ENCODE results near the gene AP3B1.

AP3B1 gene

GRCh38 chr5:78046006-78046405, 248.5 kb downstream of the AP3B1 start:
- no CpG with 5 or more reads among the region's 9 CpGs for WGBS (ENCODE audit: extremely low coverage, insufficient coverage, insufficient read length)
- Histone ChIP-seq H3K36me3 (ENCODE audit: control insufficient read depth in 1 of 2, insufficient read depth in 2 of 2, low read length in 2 of 2) (no peaks in the 10 kb centered on the region), H3K14ac (ENCODE audit: low read length) (no peak overlapping the region), H3K27me3 (ENCODE audit: insufficient read depth, low read length) (no peaks in the 10 kb centered on the region), H3K4me3 (ENCODE audit: low read depth, low read length) (peak overlapping the region; percentile 8), H3K79me2 (ENCODE audit: control insufficient read depth, insufficient read depth, low read length, poor library complexity) (no peaks in the 10 kb centered on the region), H4K12ac (ENCODE audit: low read depth, low read length) (no peak overlapping the region), H4K8ac (ENCODE audit: low read depth, low read length) (no peak overlapping the region), H3K9me3 (ENCODE audit: insufficient read depth, low read depth, low read length) (no peaks in the 10 kb centered on the region), H2BK5ac (ENCODE audit: low read depth, low read length, poor library complexity) (no peak overlapping the region), H3K4me1 (ENCODE audit: control insufficient read depth in 1 of 2, insufficient read depth in 2 of 2, low read length in 2 of 2) (no peaks in the 10 kb centered on the region), H2BK120ac (ENCODE audit: insufficient read depth, low read length, poor library complexity) (no peak overlapping the region), H4K91ac (ENCODE audit: low read depth, low read length) (no peak overlapping the region), H3K18ac (ENCODE audit: low read length) (no peak overlapping the region), H3K23ac (ENCODE audit: low read length) (no peak overlapping the region), H2BK12ac (ENCODE audit: low read length) (no peak overlapping the region), H3K9ac (ENCODE audit: low read length) (no peak overlapping the region), H3K79me1 (ENCODE audit: low read length) (no peaks in the 10 kb centered on the region), H3K4me2 (ENCODE audit: low read length) (no peak overlapping the region), H3K4ac (ENCODE audit: low read depth, low read length) (no peak overlapping the region), H3K27ac (ENCODE audit: low read depth, low read length) (no peak overlapping the region), H2AK5ac (ENCODE audit: low read length) (no peak overlapping the region), H2AFZ (ENCODE audit: insufficient read depth, low read length, poor library complexity) (no peak overlapping the region)
- DNase-seq = no peak

GRCh38 chr5:78041805-78042204, 252.7 kb downstream of the AP3B1 start:
- H2BK12ac ChIP-seq (ENCODE audit: low read length) = no peak overlapping the region
- no peak overlapping the region for H3K9ac ChIP-seq (ENCODE audit: low read length)
- no peak overlapping the region for H4K91ac ChIP-seq (ENCODE audit: low read depth, low read length)
- no peak overlapping the region for H3K23ac ChIP-seq (ENCODE audit: low read length)
- H3K79me2 ChIP-seq (ENCODE audit: control insufficient read depth, insufficient read depth, low read length, poor library complexity) = no peaks in the 10 kb centered on the region
- no CpG with 5 or more reads among the region's 5 CpGs for WGBS (ENCODE audit: extremely low coverage, insufficient coverage, insufficient read length)
- H3K36me3 ChIP-seq (ENCODE audit: control insufficient read depth in 1 of 2, insufficient read depth in 2 of 2, low read length in 2 of 2) = no peaks in the 10 kb centered on the region
- H3K9me3 ChIP-seq (ENCODE audit: insufficient read depth, low read depth, low read length) = no peaks in the 10 kb centered on the region
- no peak overlapping the region for H4K12ac ChIP-seq (ENCODE audit: low read depth, low read length)
- H3K4me2 ChIP-seq (ENCODE audit: low read length) = no peak overlapping the region
- no peak overlapping the region for H3K27ac ChIP-seq (ENCODE audit: low read depth, low read length)
- no peak overlapping the region for H4K8ac ChIP-seq (ENCODE audit: low read depth, low read length)
- no peak overlapping the region for H2BK5ac ChIP-seq (ENCODE audit: low read depth, low read length, poor library complexity)
- no peak overlapping the region for H3K14ac ChIP-seq (ENCODE audit: low read length)
- H3K27me3 ChIP-seq (ENCODE audit: insufficient read depth, low read length) = no peaks in the 10 kb centered on the region
- H3K79me1 ChIP-seq (ENCODE audit: low read length) = no peaks in the 10 kb centered on the region
- peak; percentile 22 to 46 for DNase-seq
- no peak overlapping the region for H3K18ac ChIP-seq (ENCODE audit: low read length)
- H3K4me1 ChIP-seq (ENCODE audit: control insufficient read depth in 1 of 2, insufficient read depth in 2 of 2, low read length in 2 of 2) = no peaks in the 10 kb centered on the region
- H3K4me3 ChIP-seq (ENCODE audit: low read depth, low read length) = no peak overlapping the region
- no peak overlapping the region for H2BK120ac ChIP-seq (ENCODE audit: insufficient read depth, low read length, poor library complexity)
- no peak overlapping the region for H2AFZ ChIP-seq (ENCODE audit: insufficient read depth, low read length, poor library complexity)
- H3K4ac ChIP-seq (ENCODE audit: low read depth, low read length) = no peak overlapping the region
- no peak overlapping the region for H2AK5ac ChIP-seq (ENCODE audit: low read length)

DNA sequence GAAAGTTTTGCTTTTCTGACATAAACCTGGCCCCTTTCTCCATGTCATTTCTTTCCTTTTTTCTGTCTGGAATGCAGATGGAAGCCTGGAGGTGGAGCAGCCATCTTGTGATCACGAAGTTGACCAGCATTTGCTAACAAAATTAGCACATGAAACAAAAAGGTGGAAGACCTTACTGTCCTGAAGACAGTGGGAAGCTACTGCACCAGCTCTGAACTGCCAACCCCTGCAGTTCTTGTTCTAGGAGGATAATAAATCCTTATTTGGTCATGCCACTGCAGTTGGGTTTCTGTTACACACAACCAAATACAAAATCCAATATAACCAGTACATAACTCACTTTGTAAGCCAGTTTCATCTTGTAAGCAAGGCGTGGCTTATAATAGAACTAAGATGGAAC, 269.0 kb downstream of the AP3B1 start:
- Histone ChIP-seq H2AFZ (ENCODE audit: insufficient read depth, low read length, poor library complexity) (no peak overlapping the region), H2BK120ac (ENCODE audit: insufficient read depth, low read length, poor library complexity) (no peak overlapping the region), H2BK12ac (ENCODE audit: low read length) (no peak overlapping the region)

DNA sequence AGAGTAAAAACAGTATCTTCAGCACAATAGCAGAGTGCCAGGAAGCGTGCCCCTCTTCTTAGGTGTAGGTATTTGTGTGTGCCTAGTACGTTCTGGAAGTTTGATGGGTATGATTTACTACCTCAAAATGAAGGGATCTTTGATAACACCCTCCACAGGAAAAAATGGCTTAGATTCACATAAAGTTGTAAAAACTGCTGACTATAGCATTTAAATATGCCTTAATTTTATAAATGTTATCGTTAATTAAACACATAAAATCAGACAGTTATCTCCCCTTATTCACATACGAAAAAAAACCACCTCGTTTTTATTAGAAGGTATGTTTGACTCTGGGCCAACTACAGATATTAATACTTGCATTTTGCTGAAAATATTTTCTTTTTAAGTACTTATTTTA, 274.8 kb downstream of the AP3B1 start:
- Histone ChIP-seq H3K79me1 (ENCODE audit: low read length) (no peaks in the 10 kb centered on the region), H2BK5ac (ENCODE audit: low read depth, low read length, poor library complexity) (no peak overlapping the region), H3K36me3 (ENCODE audit: control insufficient read depth in 1 of 2, insufficient read depth in 2 of 2, low read length in 2 of 2) (no peaks in the 10 kb centered on the region), H3K4ac (ENCODE audit: low read depth, low read length) (no peak overlapping the region), H4K8ac (ENCODE audit: low read depth, low read length) (no peak overlapping the region), H2BK12ac (ENCODE audit: low read length) (no peak overlapping the region), H3K4me3 (ENCODE audit: low read depth, low read length) (no peak overlapping the region), H3K4me1 (ENCODE audit: control insufficient read depth in 1 of 2, insufficient read depth in 2 of 2, low read length in 2 of 2) (no peaks in the 10 kb centered on the region), H3K79me2 (ENCODE audit: control insufficient read depth, insufficient read depth, low read length, poor library complexity) (no peaks in the 10 kb centered on the region), H2AK5ac (ENCODE audit: low read length) (no peak overlapping the region), H4K12ac (ENCODE audit: low read depth, low read length) (no peak overlapping the region), H2AFZ (ENCODE audit: insufficient read depth, low read length, poor library complexity) (no peak overlapping the region), H3K27me3 (ENCODE audit: insufficient read depth, low read length) (no peaks in the 10 kb centered on the region), H3K18ac (ENCODE audit: low read length) (no peak overlapping the region), H2BK120ac (ENCODE audit: insufficient read depth, low read length, poor library complexity) (no peak overlapping the region), H3K23ac (ENCODE audit: low read length) (no peak overlapping the region), H3K4me2 (ENCODE audit: low read length) (no peak overlapping the region), H3K14ac (ENCODE audit: low read length) (no peak overlapping the region), H3K9me3 (ENCODE audit: insufficient read depth, low read depth, low read length) (no peaks in the 10 kb centered on the region), H4K91ac (ENCODE audit: low read depth, low read length) (no peak overlapping the region), H3K27ac (ENCODE audit: low read depth, low read length) (no peak overlapping the region), H3K9ac (ENCODE audit: low read length) (no peak overlapping the region)
- no peak for DNase-seq
- WGBS (ENCODE audit: extremely low coverage, insufficient coverage, insufficient read length) = no CpG with 5 or more reads among the region's 5 CpGs

More for the DNA sequence above, 269.0 kb downstream of the AP3B1 start:
- H3K9ac ChIP-seq (ENCODE audit: low read length) = no peak overlapping the region
- no peaks in the 10 kb centered on the region for H3K79me2 ChIP-seq (ENCODE audit: control insufficient read depth, insufficient read depth, low read length, poor library complexity)
- H4K91ac ChIP-seq (ENCODE audit: low read depth, low read length) = no peak overlapping the region
- no peak overlapping the region for H3K14ac ChIP-seq (ENCODE audit: low read length)
- H3K4me2 ChIP-seq (ENCODE audit: low read length) = no peak overlapping the region
- H4K8ac ChIP-seq (ENCODE audit: low read depth, low read length) = no peak overlapping the region
- H3K27me3 ChIP-seq (ENCODE audit: insufficient read depth, low read length) = no peaks in the 10 kb centered on the region
- H3K4me3 ChIP-seq (ENCODE audit: low read depth, low read length) = no peak overlapping the region
- H3K18ac ChIP-seq (ENCODE audit: low read length) = no peak overlapping the region
- peaks cover 0 to 3% of the 10 kb centered on the region in 2 experiments for H3K36me3 ChIP-seq (ENCODE audit: control insufficient read depth in 1 of 2, insufficient read depth in 2 of 2, low read length in 2 of 2)
- no peaks in the 10 kb centered on the region for H3K4me1 ChIP-seq (ENCODE audit: control insufficient read depth in 1 of 2, insufficient read depth in 2 of 2, low read length in 2 of 2)
- no CpG with 5 or more reads among the region's 2 CpGs for WGBS (ENCODE audit: extremely low coverage, insufficient coverage, insufficient read length)
- no peaks in the 10 kb centered on the region for H3K9me3 ChIP-seq (ENCODE audit: insufficient read depth, low read depth, low read length)
- H2AK5ac ChIP-seq (ENCODE audit: low read length) = no peak overlapping the region
- H4K12ac ChIP-seq (ENCODE audit: low read depth, low read length) = no peak overlapping the region
- H3K27ac ChIP-seq (ENCODE audit: low read depth, low read length) = no peak overlapping the region
- no peak for DNase-seq
- H2BK5ac ChIP-seq (ENCODE audit: low read depth, low read length, poor library complexity) = no peak overlapping the region
- no peaks in the 10 kb centered on the region for H3K79me1 ChIP-seq (ENCODE audit: low read length)
- no peak overlapping the region for H3K23ac ChIP-seq (ENCODE audit: low read length)
- H3K4ac ChIP-seq (ENCODE audit: low read depth, low read length) = no peak overlapping the region
